Fibroblast of pulmonary artery (primary cell): ENCODE results near the gene HSP90AB1.

Experiments used
- DNase-seq: peaks from one replicate; pipeline ENCODE4 v3.0.0-alpha.2; 2010; ENCODE audit warnings: low read depth
- H3K4me3 ChIP-seq: replicated peaks from 2 replicates; pipeline ENCODE4 v1.5.1; 2011; ENCODE audit warnings: low read depth, mild to moderate bottlenecking, control low read depth, low read length, moderate library complexity
- CTCF ChIP-seq: IDR thresholded peaks from 2 replicates; pipeline ENCODE4 v1.5.1; 2011; ENCODE audit warnings: mild to moderate bottlenecking, control low read depth, low read length, inconsistent platforms; ENCODE audit errors: missing control alignments

The HSP90AB1 gene

DNA sequence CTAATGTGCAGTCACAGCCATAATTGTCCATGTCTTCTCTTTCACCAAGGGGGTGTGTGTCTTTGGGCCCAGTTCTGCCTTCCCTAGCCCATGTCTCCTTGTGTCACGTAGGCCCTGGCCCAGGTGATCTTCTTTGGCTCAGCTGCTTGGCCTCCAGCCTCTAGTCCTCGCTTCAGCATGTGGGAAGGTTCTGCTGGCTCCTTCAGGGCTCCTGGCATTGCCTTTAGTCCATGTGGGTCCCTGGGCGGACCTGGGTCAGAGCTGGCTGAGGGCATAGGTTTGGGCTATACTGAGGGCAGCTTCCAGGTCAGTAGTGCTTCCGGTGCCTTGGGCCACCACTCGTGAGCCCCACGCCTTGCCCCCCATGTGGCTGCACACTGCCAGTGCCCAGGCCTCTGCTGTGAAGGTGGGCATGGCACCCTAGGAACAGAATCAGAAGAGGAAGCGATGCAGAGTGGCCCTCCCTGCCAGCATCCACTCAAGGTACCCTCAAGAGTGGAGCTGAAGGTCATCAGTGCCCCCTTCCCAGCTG lies 53.5 kb downstream of the HSP90AB1 start:
- H3K4me3 ChIP-seq = no peak overlapping the region
- no peak for TF ChIP-seq CTCF
- no peak for DNase-seq

- no peak for DNase-seq
- H3K4me3 ChIP-seq = no peak overlapping the region
- TF ChIP-seq CTCF = no peak
Observed at GRCh38 chr6:44301106-44301505, 54.2 kb downstream of the HSP90AB1 start.

DNA sequence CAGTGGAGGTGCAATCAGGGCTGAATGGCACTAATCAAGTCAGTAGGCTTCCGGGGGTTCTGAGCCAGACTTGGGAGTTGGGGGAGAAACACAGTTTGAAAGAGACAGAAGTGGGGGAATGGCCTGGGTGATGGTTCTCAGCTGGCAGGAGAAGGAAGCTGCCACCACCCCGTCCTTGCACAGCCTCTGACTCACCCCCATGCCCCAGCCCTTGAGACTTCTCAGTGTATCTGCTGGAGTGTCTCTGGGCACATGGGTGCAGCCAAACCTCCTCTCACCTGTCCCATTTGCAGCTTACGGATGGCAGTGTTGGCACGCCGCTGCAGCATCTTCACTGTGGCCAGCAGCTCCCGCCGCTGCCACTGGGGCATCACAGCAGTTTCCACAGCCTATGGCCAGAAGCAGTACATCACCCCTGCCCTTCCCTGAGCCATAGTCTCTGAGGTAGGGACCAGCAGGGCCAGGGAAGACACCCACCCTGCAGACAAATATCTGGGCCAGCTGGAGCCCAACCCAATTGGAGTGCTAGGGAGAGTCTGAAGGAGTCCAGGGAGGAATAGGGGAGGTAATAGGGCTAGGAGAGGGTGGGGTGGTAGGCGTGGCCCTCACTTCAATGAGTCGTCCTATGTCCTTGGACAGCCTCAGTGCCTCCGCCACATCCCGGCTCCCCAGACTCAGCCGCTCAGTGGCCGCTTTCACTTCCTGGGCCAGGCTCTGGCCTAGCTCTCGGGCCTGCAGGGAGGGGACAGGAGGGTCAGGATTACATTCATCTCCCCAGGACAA lies 55.1 kb downstream of the HSP90AB1 start:
- no peak for TF ChIP-seq CTCF
- DNase-seq = no peak
- H3K4me3 ChIP-seq = no peak overlapping the region

DNA sequence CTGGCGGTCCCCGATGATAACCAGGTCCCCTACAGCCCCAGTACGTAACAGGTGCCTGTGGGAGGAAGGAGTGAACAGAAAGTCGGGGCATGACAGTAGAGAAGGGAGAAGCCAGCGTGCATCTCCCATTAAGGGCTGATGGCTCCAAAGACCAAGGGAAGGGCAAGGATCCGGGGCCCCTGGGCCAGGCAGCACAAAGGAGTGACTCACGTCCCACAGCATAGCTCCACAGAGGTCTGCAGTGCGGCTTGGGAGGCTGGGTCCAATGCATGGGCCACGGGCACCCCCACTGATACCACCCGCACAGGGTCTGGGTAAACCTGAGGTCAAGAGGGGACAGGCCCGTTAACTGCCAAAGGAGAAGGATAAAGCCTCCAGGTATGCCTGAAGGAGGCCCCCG lies 56.0 kb downstream of the HSP90AB1 start:
- DNase-seq = no peak
- no peak overlapping the region for H3K4me3 ChIP-seq
- no peak for TF ChIP-seq CTCF
